Measurements from ENCODE around the gene CDH4. TPM values are rescaled to one million over a fixed set of nuclear protein-coding genes. Genes with fewer than 3 reads are reported as not detected.

CDH4 gene
- total RNA-seq, 1 experiment from 2014 or later = 5.3 TPM

- ChIA-PET CTCF (no interaction called here), POLR2A (no interaction called here)
- peaks cover 22% of the 10 kb centered on the region for H3K36me3 Mint-ChIP-seq
- no peak overlapping the region for H3K27ac Mint-ChIP-seq
- TF ChIP-seq ZNF396 (CRISPR knock-in tag; IDR thresholded peaks at IDR 0.05; ENCODE audit: borderline replicate concordance) (no peak), KAT7 (CRISPR knock-in tag; IDR thresholded peaks at IDR 0.05; ENCODE audit: borderline replicate concordance) (no peak), MXD4 (CRISPR knock-in tag; IDR thresholded peaks at IDR 0.05; ENCODE audit: borderline replicate concordance) (no peak), ETV6 (CRISPR knock-in tag; IDR thresholded peaks at IDR 0.05) (no peak)
- DNase-seq (ENCODE audit: low spot score) (no peak), ATAC-seq (no peak)
- peaks cover 15% of the 10 kb centered on the region for H3K4me1 Mint-ChIP-seq
- no peak overlapping the region for H3K4me3 Mint-ChIP-seq
- H3K9me3 Mint-ChIP-seq = peaks cover 45% of the 10 kb centered on the region
- peaks cover 86% of the 10 kb centered on the region for H3K27me3 Mint-ChIP-seq (ENCODE audit: low read depth)
These were observed 13.2 kb upstream of the CDH4 start for GRCh38 chr20:61238813-61239212.

GRCh38 chr20:61240814-61241213 is 11.2 kb upstream of the CDH4 start:
- ChIA-PET CTCF (interaction anchor here (2.3 kb wide), 1 partner anchor 12 kb away, joined by 7 read pairs; no protein-coding TSS in a partner anchor), POLR2A (no interaction called here)
- Mint-ChIP-seq H3K27me3 (ENCODE audit: low read depth) (peaks cover 89% of the 10 kb centered on the region), H3K4me1 (peaks cover 15% of the 10 kb centered on the region), H3K9me3 (peaks cover 47% of the 10 kb centered on the region), H3K36me3 (peaks cover 22% of the 10 kb centered on the region), H3K4me3 (no peak overlapping the region), H3K27ac (no peak overlapping the region)
- TF ChIP-seq NFYB (CRISPR knock-in tag; conservative IDR thresholded peaks at IDR 0.05; ENCODE audit: low read depth) (no peak), GABPB1 (CRISPR knock-in tag; IDR thresholded peaks at IDR 0.05) (no peak), TCF7 (CRISPR knock-in tag; IDR thresholded peaks at IDR 0.05; ENCODE audit: low read depth) (no peak)
- TF ChIP-seq, protein P1, sequence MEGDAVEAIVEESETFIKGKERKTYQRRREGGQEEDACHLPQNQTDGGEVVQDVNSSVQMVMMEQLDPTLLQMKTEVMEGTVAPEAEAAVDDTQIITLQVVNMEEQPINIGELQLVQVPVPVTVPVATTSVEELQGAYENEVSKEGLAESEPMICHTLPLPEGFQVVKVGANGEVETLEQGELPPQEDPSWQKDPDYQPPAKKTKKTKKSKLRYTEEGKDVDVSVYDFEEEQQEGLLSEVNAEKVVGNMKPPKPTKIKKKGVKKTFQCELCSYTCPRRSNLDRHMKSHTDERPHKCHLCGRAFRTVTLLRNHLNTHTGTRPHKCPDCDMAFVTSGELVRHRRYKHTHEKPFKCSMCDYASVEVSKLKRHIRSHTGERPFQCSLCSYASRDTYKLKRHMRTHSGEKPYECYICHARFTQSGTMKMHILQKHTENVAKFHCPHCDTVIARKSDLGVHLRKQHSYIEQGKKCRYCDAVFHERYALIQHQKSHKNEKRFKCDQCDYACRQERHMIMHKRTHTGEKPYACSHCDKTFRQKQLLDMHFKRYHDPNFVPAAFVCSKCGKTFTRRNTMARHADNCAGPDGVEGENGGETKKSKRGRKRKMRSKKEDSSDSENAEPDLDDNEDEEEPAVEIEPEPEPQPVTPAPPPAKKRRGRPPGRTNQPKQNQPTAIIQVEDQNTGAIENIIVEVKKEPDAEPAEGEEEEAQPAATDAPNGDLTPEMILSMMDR (IDR thresholded peaks at IDR 0.05) = no peak
- ATAC-seq (no peak), DNase-seq (ENCODE audit: low spot score) (no peak)

DNA sequence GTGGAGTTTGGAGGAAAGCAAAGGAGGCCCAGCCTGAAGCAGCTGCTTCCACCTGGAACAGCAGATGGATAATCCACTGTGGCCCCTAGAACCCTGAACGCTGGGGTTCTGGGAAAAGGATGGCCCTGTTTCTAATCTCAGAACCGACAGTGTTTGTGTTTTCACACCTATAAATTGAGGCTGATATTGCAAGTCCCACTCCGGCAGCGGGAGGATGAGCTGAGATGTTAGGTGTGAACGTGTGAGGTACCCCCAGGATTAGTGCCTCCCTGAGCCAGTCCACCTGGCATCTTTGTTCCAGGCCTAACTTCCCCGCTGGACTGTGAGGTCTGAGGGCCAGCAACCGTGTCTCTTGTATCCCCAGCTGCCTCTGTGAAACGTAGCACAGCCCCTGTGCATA is 7.8 kb upstream of the CDH4 start:
- TF ChIP-seq ZMAT4 (CRISPR knock-in tag; IDR thresholded peaks at IDR 0.05) = no peak
- Mint-ChIP-seq H3K4me3 (no peak overlapping the region), H3K36me3 (peaks cover 18% of the 10 kb centered on the region), H3K4me1 (no peaks in the 10 kb centered on the region), H3K27ac (no peak overlapping the region), H3K9me3 (peaks cover 39% of the 10 kb centered on the region), H3K27me3 (ENCODE audit: low read depth) (peaks cover 93% of the 10 kb centered on the region)
- ChIA-PET POLR2A (no interaction called here), CTCF (interaction anchor here (2.0 kb wide), 1 partner anchor 15 kb away, joined by 4 read pairs; no protein-coding TSS in a partner anchor)
- ATAC-seq (no peak), DNase-seq (ENCODE audit: low spot score) (no peak)

DNA sequence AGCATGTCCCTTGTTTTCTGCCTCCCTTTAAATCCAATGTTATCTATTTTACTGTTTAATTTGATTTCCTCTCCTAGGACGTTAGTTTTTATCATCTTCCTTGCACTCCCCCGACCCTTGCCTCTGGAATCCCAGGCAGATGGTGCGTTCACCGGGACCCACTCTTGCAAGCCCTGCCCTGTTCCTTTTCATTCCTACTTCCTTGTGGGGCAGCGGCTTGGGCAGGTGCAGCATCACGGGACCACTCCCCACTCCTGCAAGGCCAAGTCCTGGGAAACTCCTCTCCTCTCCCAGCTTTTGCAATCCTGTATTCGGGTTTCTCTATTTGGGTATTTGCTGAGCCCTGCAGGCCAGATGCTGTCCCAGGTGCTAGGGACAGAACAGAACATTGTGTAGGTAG is 5.8 kb upstream of the CDH4 start:
- CTCF ChIA-PET = interaction anchor here (1.4 kb wide), 1 partner anchor 17 kb away, joined by 5 read pairs; no protein-coding TSS in a partner anchor
- POLR2A ChIA-PET = no interaction called here
- H3K27ac Mint-ChIP-seq = no peak overlapping the region
- peaks cover 19% of the 10 kb centered on the region for H3K9me3 Mint-ChIP-seq
- no peak overlapping the region for H3K4me3 Mint-ChIP-seq
- H3K27me3 Mint-ChIP-seq (ENCODE audit: low read depth) = peaks cover 93% of the 10 kb centered on the region
- ATAC-seq (no peak), DNase-seq (ENCODE audit: low spot score) (no peak)
- H3K4me1 Mint-ChIP-seq = peaks cover 17% of the 10 kb centered on the region
- peaks cover 4% of the 10 kb centered on the region for H3K36me3 Mint-ChIP-seq
- TF ChIP-seq, protein P2, sequence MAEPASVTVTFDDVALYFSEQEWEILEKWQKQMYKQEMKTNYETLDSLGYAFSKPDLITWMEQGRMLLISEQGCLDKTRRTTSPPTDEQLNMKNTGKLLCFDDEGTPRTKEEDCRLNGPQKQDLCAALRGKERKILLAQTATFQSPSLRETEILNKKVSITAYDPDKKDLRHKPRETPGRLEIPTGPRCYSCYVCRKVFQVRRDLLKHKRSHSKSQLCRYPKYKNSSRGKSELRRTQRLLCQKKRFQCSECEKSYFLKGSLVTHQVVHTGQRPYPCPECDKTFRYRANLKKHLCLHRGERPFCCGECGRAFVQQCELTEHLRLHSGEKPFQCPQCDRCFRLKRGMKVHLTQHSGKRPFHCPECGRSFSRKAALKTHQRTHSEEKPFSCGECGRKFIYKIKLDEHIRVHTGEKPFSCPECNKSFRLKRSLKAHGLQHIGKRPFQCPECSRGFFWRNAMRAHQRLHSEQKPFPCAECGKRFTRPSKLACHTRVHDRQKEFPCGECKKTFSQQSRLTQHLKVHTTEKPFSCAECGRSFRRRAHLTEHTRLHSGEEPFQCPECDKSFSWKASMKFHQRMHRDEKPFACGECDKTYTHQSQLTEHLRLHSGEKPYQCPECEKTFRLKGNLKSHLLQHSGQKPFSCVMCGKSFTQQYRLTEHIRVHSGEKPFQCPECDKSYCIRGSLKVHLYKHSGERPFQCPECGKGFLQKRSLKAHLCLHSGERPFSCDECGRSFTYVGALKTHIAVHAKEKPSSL (CRISPR knock-in tag; conservative IDR thresholded peaks at IDR 0.05) = no peak
- TF ChIP-seq ATF1 (CRISPR knock-in tag; IDR thresholded peaks at IDR 0.05) = no peak
- no peak for TF ChIP-seq TP53 (CRISPR knock-in tag; IDR thresholded peaks at IDR 0.05)
- TF ChIP-seq IRF1 (CRISPR knock-in tag; IDR thresholded peaks at IDR 0.05) = no peak
- no peak for TF ChIP-seq GRHL2 (CRISPR knock-in tag; IDR thresholded peaks at IDR 0.05; ENCODE audit: insufficient replicate concordance, severe bottlenecking)
- TF ChIP-seq, protein P3, sequence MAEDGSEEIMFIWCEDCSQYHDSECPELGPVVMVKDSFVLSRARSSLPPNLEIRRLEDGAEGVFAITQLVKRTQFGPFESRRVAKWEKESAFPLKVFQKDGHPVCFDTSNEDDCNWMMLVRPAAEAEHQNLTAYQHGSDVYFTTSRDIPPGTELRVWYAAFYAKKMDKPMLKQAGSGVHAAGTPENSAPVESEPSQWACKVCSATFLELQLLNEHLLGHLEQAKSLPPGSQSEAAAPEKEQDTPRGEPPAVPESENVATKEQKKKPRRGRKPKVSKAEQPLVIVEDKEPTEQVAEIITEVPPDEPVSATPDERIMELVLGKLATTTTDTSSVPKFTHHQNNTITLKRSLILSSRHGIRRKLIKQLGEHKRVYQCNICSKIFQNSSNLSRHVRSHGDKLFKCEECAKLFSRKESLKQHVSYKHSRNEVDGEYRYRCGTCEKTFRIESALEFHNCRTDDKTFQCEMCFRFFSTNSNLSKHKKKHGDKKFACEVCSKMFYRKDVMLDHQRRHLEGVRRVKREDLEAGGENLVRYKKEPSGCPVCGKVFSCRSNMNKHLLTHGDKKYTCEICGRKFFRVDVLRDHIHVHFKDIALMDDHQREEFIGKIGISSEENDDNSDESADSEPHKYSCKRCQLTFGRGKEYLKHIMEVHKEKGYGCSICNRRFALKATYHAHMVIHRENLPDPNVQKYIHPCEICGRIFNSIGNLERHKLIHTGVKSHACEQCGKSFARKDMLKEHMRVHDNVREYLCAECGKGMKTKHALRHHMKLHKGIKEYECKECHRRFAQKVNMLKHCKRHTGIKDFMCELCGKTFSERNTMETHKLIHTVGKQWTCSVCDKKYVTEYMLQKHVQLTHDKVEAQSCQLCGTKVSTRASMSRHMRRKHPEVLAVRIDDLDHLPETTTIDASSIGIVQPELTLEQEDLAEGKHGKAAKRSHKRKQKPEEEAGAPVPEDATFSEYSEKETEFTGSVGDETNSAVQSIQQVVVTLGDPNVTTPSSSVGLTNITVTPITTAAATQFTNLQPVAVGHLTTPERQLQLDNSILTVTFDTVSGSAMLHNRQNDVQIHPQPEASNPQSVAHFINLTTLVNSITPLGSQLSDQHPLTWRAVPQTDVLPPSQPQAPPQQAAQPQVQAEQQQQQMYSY (CRISPR knock-in tag; IDR thresholded peaks at IDR 0.05) = no peak
- no peak for TF ChIP-seq ZNF671 (CRISPR knock-in tag; IDR thresholded peaks at IDR 0.05)
- no peak for TF ChIP-seq SMAD3 (CRISPR knock-in tag; IDR thresholded peaks at IDR 0.05; ENCODE audit: borderline replicate concordance)
- no peak for TF ChIP-seq CBFB (CRISPR knock-in tag; IDR thresholded peaks at IDR 0.05; ENCODE audit: low read depth)
- TF ChIP-seq JUN (CRISPR knock-in tag; IDR thresholded peaks at IDR 0.05) = no peak
- no peak for TF ChIP-seq ZNF138 (CRISPR knock-in tag; conservative IDR thresholded peaks at IDR 0.05)
- TF ChIP-seq, protein P4, sequence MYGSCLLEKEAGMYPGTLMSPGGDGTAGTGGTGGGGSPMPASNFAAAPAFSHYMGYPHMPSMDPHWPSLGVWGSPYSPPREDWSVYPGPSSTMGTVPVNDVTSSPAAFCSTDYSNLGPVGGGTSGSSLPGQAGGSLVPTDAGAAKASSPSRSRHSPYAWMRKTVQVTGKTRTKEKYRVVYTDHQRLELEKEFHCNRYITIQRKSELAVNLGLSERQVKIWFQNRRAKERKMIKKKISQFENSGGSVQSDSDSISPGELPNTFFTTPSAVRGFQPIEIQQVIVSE (CRISPR knock-in tag; IDR thresholded peaks at IDR 0.05; ENCODE audit: borderline replicate concordance) = no peak
